HCT116 (cell line): ENCODE data around the gene NFIB. TPM values are rescaled to one million over a fixed set of nuclear protein-coding genes. Genes with fewer than 3 reads are reported as not detected.

Experiments
- ATAC-seq: fragments of 200-7000 bp; cut with Tn5 transposase; 2 replicates; pipeline ENCODE4 v1.9.1; 2020; ENCODE audit warnings: mild to moderate bottlenecking, moderate library complexity
- BruUV-seq: library from RNA; stranded (reverse); fragments of 400-500 nt; replicated peaks from 2 replicates; lab custom pipeline; 2021; lab: Mats Ljungman, UMichigan
- CTCF ChIA-PET: fragments of 300-600 bp; sonication (Branson Sonifier 250); formaldehyde crosslinking; loops from one replicate; lab custom pipeline; 2021; ENCODE audit warnings: antibody characterized with exemption; lab: Charles Lee
- POLR2A ChIA-PET: fragments of 300-600, 350-600 bp; sonication (Branson Sonifier 250); formaldehyde crosslinking; loops from one replicate; lab custom pipeline; 2021; ENCODE audit warnings: antibody characterized with exemption; lab: Charles Lee
- RAD21 ChIA-PET, 2 experiments: fragments of 300-600 bp; sonication (Branson Sonifier 250); formaldehyde crosslinking; loops; one replicate each; lab custom pipeline; 2023; ENCODE audit warnings: low total read pairs in 2 of 2; ENCODE audit not compliant: uncharacterized antibody in 2 of 2, unreplicated experiment in 2 of 2, low non-redundant PET in 1 of 2; lab: Charles Lee
- DNase-seq: peaks from one replicate; pipeline ENCODE4 v3.0.0-alpha.2; 2010; ENCODE audit warnings: low read depth, low spot score
- H2AFZ ChIP-seq: fragments of 200-600 bp; shearing (Covaris generic), sonication (generic); 2 replicates; pipeline ENCODE4 v1.6.1; 2017; ENCODE audit warnings: low read depth, mixed run types, mixed read lengths, antibody characterized with exemption, low read length; ENCODE audit not compliant: poor library complexity, severe bottlenecking
- H3K27ac ChIP-seq: 2 replicates; pipeline ENCODE4 v1.5.1; 2012; ENCODE audit warnings: low read depth, low read length
- H3K27me3 ChIP-seq: fragments of 200-600 bp; sonication (generic); 2 replicates; pipeline ENCODE4 v1.6.1; 2016; ENCODE audit warnings: mixed run types, low read length, mixed read lengths; ENCODE audit not compliant: insufficient read depth
- H3K36me3 ChIP-seq, 2 experiments: fragments of 200-500 bp in 1 of 2; fragments of 200-600 bp in 1 of 2; sonication (Bioruptor generic) in 1 of 2; sonication (generic) in 1 of 2; 2 replicates each; pipeline versions ENCODE4 v1.5.1 to v1.6.1; 2014 to 2016; ENCODE audit warnings: low read length in 2 of 2, inconsistent platforms in 1 of 2, mixed read lengths in 1 of 2, mixed run types in 1 of 2; ENCODE audit not compliant: insufficient read depth in 2 of 2, control insufficient read depth in 1 of 2
- H3K4me1 ChIP-seq, 2 experiments: fragments of 200-600 bp in 1 of 2; sonication (generic) in 1 of 2; 2 replicates each; pipeline versions ENCODE4 v1.5.1 to v1.6.1; 2012 to 2017; ENCODE audit warnings: low read length in 2 of 2, inconsistent platforms in 1 of 2, mild to moderate bottlenecking in 1 of 2, mixed read lengths in 1 of 2, mixed run types in 1 of 2, moderate library complexity in 1 of 2; ENCODE audit not compliant: insufficient read depth in 2 of 2, control insufficient read depth in 1 of 2
- H3K4me2 ChIP-seq: fragments of 200-600 bp; sonication (generic); 2 replicates; pipeline ENCODE4 v1.6.1; 2017; ENCODE audit warnings: mixed run types, low read length, mixed read lengths
- H3K4me3 ChIP-seq, 2 experiments: fragments of 200-600 bp in 1 of 2; sonication (generic) in 1 of 2; replicated peaks in 1 of 2; 2 replicates each; pipeline ENCODE4 v1.5.1; 2011 to 2016; ENCODE audit warnings: low read length in 2 of 2, control low read depth in 1 of 2, low read depth in 1 of 2, mild to moderate bottlenecking in 1 of 2, mixed read lengths in 1 of 2, mixed run types in 1 of 2
- H3K79me2 ChIP-seq: fragments of 200-600 bp; sonication (generic); 2 replicates; pipeline ENCODE4 v1.6.1; 2017; ENCODE audit warnings: mild to moderate bottlenecking, mixed run types, low read length, moderate library complexity, mixed read lengths; ENCODE audit not compliant: insufficient read depth
- H3K9ac ChIP-seq: fragments of 200-600 bp; sonication (generic); 2 replicates; pipeline ENCODE4 v1.6.1; 2016; ENCODE audit warnings: low read length, mixed read lengths
- H3K9me2 ChIP-seq: fragments of 200-600 bp; sonication (generic), shearing (Covaris generic); 2 replicates; pipeline ENCODE4 v1.6.1; 2017; ENCODE audit warnings: mixed run types, mild to moderate bottlenecking, moderate library complexity; ENCODE audit not compliant: insufficient read depth
- H3K9me3 ChIP-seq, 2 experiments: fragments of 200-500 bp in 1 of 2; fragments of 200-600 bp in 1 of 2; sonication (Bioruptor generic) in 1 of 2; sonication (generic) in 1 of 2; 2 replicates each; pipeline ENCODE4 v1.6.1; 2014 to 2017; ENCODE audit warnings: low read length in 2 of 2, mixed read lengths in 2 of 2, inconsistent platforms in 1 of 2, low read depth in 1 of 2, mild to moderate bottlenecking in 1 of 2, mixed run types in 1 of 2, moderate library complexity in 1 of 2; ENCODE audit not compliant: control insufficient read depth in 1 of 2, insufficient read depth in 1 of 2
- H4K20me1 ChIP-seq: fragments of 200-600 bp; sonication (generic), shearing (Covaris generic); 2 replicates; pipeline ENCODE4 v1.6.1; 2017; ENCODE audit warnings: mixed run types, mild to moderate bottlenecking, moderate library complexity; ENCODE audit not compliant: insufficient read depth
- CBX3 ChIP-seq: IDR thresholded peaks from 2 replicates; pipeline ENCODE4 v1.6.1; 2012; ENCODE audit warnings: low read depth
- CEBPB ChIP-seq: IDR thresholded peaks from 2 replicates; pipeline ENCODE4 v1.6.1; 2012; ENCODE audit warnings: low read depth
- EGR1 ChIP-seq: IDR thresholded peaks from 2 replicates; pipeline ENCODE4 v1.6.1; 2012; ENCODE audit warnings: low read depth
- EZH2 ChIP-seq: fragments of 200-600 bp; sonication (generic); IDR thresholded peaks from 2 replicates; pipeline ENCODE4 v1.6.1; 2017; ENCODE audit warnings: antibody characterized with exemption, mixed run types
- EZH2phosphoT487 ChIP-seq: fragments of 200-600 bp; IDR thresholded peaks from 2 replicates; pipeline ENCODE4 v1.6.1; 2018; ENCODE audit warnings: antibody characterized with exemption, borderline replicate concordance
- FOSL1 ChIP-seq: IDR thresholded peaks from 2 replicates; pipeline ENCODE4 v1.6.1; 2012; ENCODE audit warnings: low read depth
- POLR2A ChIP-seq: IDR thresholded peaks from 2 replicates; pipeline ENCODE4 v1.7.0; 2011; ENCODE audit warnings: borderline replicate concordance; ENCODE audit not compliant: insufficient read depth, insufficient read length; ENCODE audit errors: extremely low read depth
- POLR2AphosphoS5 ChIP-seq: IDR thresholded peaks from 2 replicates; pipeline ENCODE4 v1.6.1; 2011; ENCODE audit warnings: mild to moderate bottlenecking, low read depth, low read length, moderate library complexity
- RAD21 ChIP-seq: IDR thresholded peaks from 2 replicates; pipeline ENCODE4 v1.6.1; 2012; ENCODE audit warnings: low read depth, mild to moderate bottlenecking
- SP1 ChIP-seq: IDR thresholded peaks from 2 replicates; pipeline ENCODE4 v1.6.1; 2012; ENCODE audit warnings: low read depth
- YY1 ChIP-seq: IDR thresholded peaks from 2 replicates; pipeline ENCODE4 v1.6.1; 2011; ENCODE audit warnings: low read length, low read depth, moderate library complexity, mild to moderate bottlenecking; ENCODE audit not compliant: insufficient replicate concordance; ENCODE audit errors: extremely low read depth
- ZFX ChIP-seq: fragments of 450-650 bp; IDR thresholded peaks from 2 replicates; pipeline ENCODE4 v1.6.1; 2017
- ZNF274 ChIP-seq: fragments of 200-500 bp; sonication (Bioruptor generic); IDR thresholded peaks from 2 replicates; pipeline ENCODE4 v1.6.1; 2014; ENCODE audit warnings: mild to moderate bottlenecking, low read depth, low read length, inconsistent platforms
- intact Hi-C: fragments of 100-400 bp; cut with micrococcal nuclease; formaldehyde crosslinking; loops from 2 replicates; pipeline ENCODE4 v1.10.0; 2022
- total RNA-seq: library from RNA; stranded (reverse); gene quantifications from one replicate; pipeline ENCODE4 v1.2.1, GENCODE V29; 2021; ENCODE audit not compliant: unreplicated experiment
- TF ChIP-seq, protein P1 (sequence below): IDR thresholded peaks from 2 replicates; pipeline ENCODE4 v1.6.1; 2012
- TF ChIP-seq, protein P2 (sequence below): IDR thresholded peaks from 2 replicates; pipeline ENCODE4 v1.6.1; 2011; ENCODE audit warnings: mild to moderate bottlenecking, low read length, moderate library complexity; ENCODE audit not compliant: insufficient replicate concordance; ENCODE audit errors: extremely low read depth

The NFIB gene
- total RNA-seq, 1 experiment from 2014 or later, result 6.6 TPM

DNA sequence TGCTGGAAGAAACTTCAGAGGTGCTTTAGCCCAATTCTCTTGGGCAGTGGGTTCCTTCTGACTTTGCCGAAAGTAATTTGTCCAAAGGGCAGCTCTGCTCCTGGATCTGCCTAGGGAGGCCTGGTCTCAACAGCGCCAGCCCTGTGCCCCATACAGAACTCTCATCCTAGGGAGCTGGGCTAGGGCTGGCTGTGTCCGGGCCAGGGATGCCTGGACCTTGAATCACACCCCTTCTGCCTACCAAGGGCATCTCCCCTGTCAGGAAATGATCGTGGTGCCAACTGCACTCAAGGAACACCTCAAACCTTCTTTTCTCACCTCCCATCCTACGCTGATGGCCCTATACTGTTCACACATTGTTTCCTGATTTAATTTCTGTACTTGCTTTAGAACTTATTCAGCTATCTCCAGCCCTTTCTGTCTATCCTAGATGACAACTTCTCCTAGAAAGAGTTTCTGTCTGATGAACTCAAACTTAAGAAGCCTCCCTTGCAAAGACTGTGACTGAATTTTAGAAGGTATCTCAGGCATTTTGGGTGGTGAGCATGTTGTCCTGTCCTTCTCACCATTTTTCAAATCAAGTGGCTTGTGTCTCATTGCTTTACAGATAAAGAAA is 37.4 kb upstream of the NFIB start:
- Histone ChIP-seq H4K20me1 (no peaks in the 10 kb centered on the region), H3K4me2 (no peak overlapping the region), H3K4me3 (no peak overlapping the region), H3K9me3 (no peaks in the 10 kb centered on the region), H3K27me3 (no peaks in the 10 kb centered on the region), H3K9me2 (no peaks in the 10 kb centered on the region), H3K79me2 (no peaks in the 10 kb centered on the region), H2AFZ (no peak overlapping the region), H3K27ac (no peak overlapping the region), H3K4me1 (no peaks in the 10 kb centered on the region), H3K9ac (no peak overlapping the region), H3K36me3 (no peaks in the 10 kb centered on the region)
- ChIA-PET CTCF (interaction anchor here (3.8 kb wide), 1 partner anchor 923 kb away, joined by 45 read pairs; no protein-coding TSS in a partner anchor), POLR2A (no interaction called here), RAD21 (no interaction called here)
- intact Hi-C loops, result loop anchor here (5.0 to 10.0 kb wide), 2 partner anchors 287 to 1649 kb away; no protein-coding TSS in a partner anchor
- ATAC-seq (no peak), DNase-seq (no peak)
- TF ChIP-seq SP1 (no peak), YY1 (no peak), ZNF274 (no peak), POLR2AphosphoS5 (no peak), EGR1 (no peak), ZFX (no peak), RAD21 (no peak), CEBPB (no peak), FOSL1 (no peak), EZH2 (no peak), CBX3 (no peak), EZH2phosphoT487 (no peak), POLR2A (no peak)
- TF ChIP-seq, protein P1, sequence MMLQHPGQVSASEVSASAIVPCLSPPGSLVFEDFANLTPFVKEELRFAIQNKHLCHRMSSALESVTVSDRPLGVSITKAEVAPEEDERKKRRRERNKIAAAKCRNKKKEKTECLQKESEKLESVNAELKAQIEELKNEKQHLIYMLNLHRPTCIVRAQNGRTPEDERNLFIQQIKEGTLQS, result no peak
- TF ChIP-seq, protein P2, sequence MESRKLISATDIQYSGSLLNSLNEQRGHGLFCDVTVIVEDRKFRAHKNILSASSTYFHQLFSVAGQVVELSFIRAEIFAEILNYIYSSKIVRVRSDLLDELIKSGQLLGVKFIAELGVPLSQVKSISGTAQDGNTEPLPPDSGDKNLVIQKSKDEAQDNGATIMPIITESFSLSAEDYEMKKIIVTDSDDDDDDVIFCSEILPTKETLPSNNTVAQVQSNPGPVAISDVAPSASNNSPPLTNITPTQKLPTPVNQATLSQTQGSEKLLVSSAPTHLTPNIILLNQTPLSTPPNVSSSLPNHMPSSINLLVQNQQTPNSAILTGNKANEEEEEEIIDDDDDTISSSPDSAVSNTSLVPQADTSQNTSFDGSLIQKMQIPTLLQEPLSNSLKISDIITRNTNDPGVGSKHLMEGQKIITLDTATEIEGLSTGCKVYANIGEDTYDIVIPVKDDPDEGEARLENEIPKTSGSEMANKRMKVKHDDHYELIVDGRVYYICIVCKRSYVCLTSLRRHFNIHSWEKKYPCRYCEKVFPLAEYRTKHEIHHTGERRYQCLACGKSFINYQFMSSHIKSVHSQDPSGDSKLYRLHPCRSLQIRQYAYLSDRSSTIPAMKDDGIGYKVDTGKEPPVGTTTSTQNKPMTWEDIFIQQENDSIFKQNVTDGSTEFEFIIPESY, result no peak
- BruUV-seq, result no TSS peak
